GM12878 (cell line): ENCODE measurements around the gene DDHD1. TPM values are rescaled to one million over a fixed set of nuclear protein-coding genes. Genes with fewer than 3 reads are reported as not detected.

Experiments used
- BACH1 ChIP-seq: fragments of 450-650 bp; IDR thresholded peaks from 2 replicates; pipeline ENCODE4 v1.6.1; 2017; ENCODE audit warnings: mild to moderate bottlenecking, borderline replicate concordance
- EZH2 ChIP-seq: IDR thresholded peaks from 2 replicates; pipeline ENCODE4 v1.6.1; 2012; ENCODE audit warnings: low read depth, mild to moderate bottlenecking, control low read depth, inconsistent platforms, low read length, borderline replicate concordance; ENCODE audit not compliant: control insufficient read depth
- HDAC2 ChIP-seq: fragments of 200-600 bp; sonication (generic); IDR thresholded peaks from 2 replicates; pipeline ENCODE4 v1.6.1; 2017
- IKZF2 ChIP-seq, 2 experiments: fragments of 450-650 bp; IDR thresholded peaks; 2 replicates each; pipeline ENCODE4 v1.6.1; 2017; ENCODE audit warnings: mild to moderate bottlenecking in 2 of 2, moderate library complexity in 2 of 2
- IRF4 ChIP-seq: IDR thresholded peaks from 2 replicates; pipeline ENCODE4 v1.6.1; 2011; ENCODE audit warnings: low read depth, low read length
- JUND ChIP-seq: IDR thresholded peaks from 2 replicates; pipeline ENCODE4 v1.6.1; 2012; ENCODE audit warnings: low read depth, mild to moderate bottlenecking, low read length, improper control_type of control experiment, moderate library complexity
- KLF5 ChIP-seq: fragments of 450-650 bp; IDR thresholded peaks from 2 replicates; pipeline ENCODE4 v1.6.1; 2014; ENCODE audit warnings: mild to moderate bottlenecking; ENCODE audit not compliant: partially characterized antibody
- MEF2A ChIP-seq: IDR thresholded peaks from 2 replicates; pipeline ENCODE4 v1.6.1; 2011; ENCODE audit warnings: low read depth, mild to moderate bottlenecking, low read length, moderate library complexity; ENCODE audit not compliant: insufficient read depth
- MTA2 ChIP-seq: fragments of 450-650 bp; IDR thresholded peaks from 2 replicates; pipeline ENCODE4 v1.6.1; 2016; ENCODE audit warnings: low read depth, mild to moderate bottlenecking, moderate library complexity
- NBN ChIP-seq: fragments of 450-650 bp; IDR thresholded peaks from 2 replicates; pipeline ENCODE4 v1.6.1; 2016
- NR2C2 ChIP-seq: IDR thresholded peaks from 2 replicates; pipeline ENCODE4 v1.6.1; 2011; ENCODE audit warnings: borderline replicate concordance, low read depth; ENCODE audit not compliant: control insufficient read depth, insufficient read length
- NRF1 ChIP-seq: conservative IDR thresholded peaks from 2 replicates; pipeline ENCODE4 v1.6.1; 2011; ENCODE audit warnings: mild to moderate bottlenecking, low read depth, low read length, improper control_type of control experiment
- RAD21 ChIP-seq: IDR thresholded peaks from 2 replicates; pipeline ENCODE4 v1.6.1; 2011; ENCODE audit warnings: mild to moderate bottlenecking, low read depth, low read length, moderate library complexity; ENCODE audit not compliant: insufficient read depth
- RELA ChIP-seq: fragments of 450-650 bp; IDR thresholded peaks from 2 replicates; pipeline ENCODE4 v1.8.0; 2014; ENCODE audit warnings: borderline replicate concordance; ENCODE audit not compliant: partially characterized antibody
- RUNX3 ChIP-seq: IDR thresholded peaks from 2 replicates; pipeline ENCODE4 v1.6.1; 2012; ENCODE audit warnings: low read length, inconsistent platforms
- SIX5 ChIP-seq: IDR thresholded peaks from 2 replicates; pipeline ENCODE4 v1.6.1; 2011; ENCODE audit warnings: mild to moderate bottlenecking, low read depth, low read length, moderate library complexity; ENCODE audit not compliant: severe bottlenecking
- SMC3 ChIP-seq: IDR thresholded peaks from 2 replicates; pipeline ENCODE4 v1.6.1; 2011; ENCODE audit warnings: low read length, improper control_type of control experiment, borderline replicate concordance
- SREBF1 ChIP-seq: IDR thresholded peaks from 2 replicates; pipeline ENCODE4 v1.6.1; 2012; ENCODE audit warnings: mild to moderate bottlenecking, low read length
- SRF ChIP-seq, 2 experiments: IDR thresholded peaks; 2 replicates each; pipeline ENCODE4 v1.6.1; 2011; ENCODE audit warnings: low read depth in 2 of 2, low read length in 2 of 2, mild to moderate bottlenecking in 1 of 2, moderate library complexity in 1 of 2
- TCF12 ChIP-seq: IDR thresholded peaks from 2 replicates; pipeline ENCODE4 v1.6.1; 2011; ENCODE audit warnings: low read depth, mild to moderate bottlenecking, low read length
- polyA plus RNA-seq, 11 experiments: library from polyadenylated mRNA; depleted of rRNA in 4 of 11; unstranded in 6 of 11; stranded (reverse) in 5 of 11; fragments of >200 nt; fragmentation: Nextera tagmentation in 4 of 11; fragmentation: Illumina TruSeq in 1 of 11; extraction: Ambion mirVana in 4 of 11; extraction: Trizol in 1 of 11; gene quantifications; 1 replicate in 1 of 11; 2 replicates in 10 of 11; pipeline versions ENCODE4 v1.2.1 to v1.2.3, GENCODE V29; 2011 to 2016; ENCODE audit warnings: inconsistent platforms in 2 of 11, missing spikeins in 2 of 11, low read depth in 1 of 11
- total RNA-seq, 4 experiments: library from RNA; depleted of rRNA in 3 of 4; stranded (reverse); fragments of >200 nt in 3 of 4; fragmentation: Illumina TruSeq in 1 of 4; extraction: Trizol in 1 of 4; gene quantifications; 2 replicates each; pipeline versions ENCODE4 v1.2.1 to v1.2.3, GENCODE V29; 2013 to 2021
- TF ChIP-seq, protein P1 (sequence below): IDR thresholded peaks from 2 replicates; pipeline ENCODE4 v1.6.1; 2012; ENCODE audit warnings: low read depth, low read length, improper control_type of control experiment
- TF ChIP-seq, protein P2 (sequence below): IDR thresholded peaks from 2 replicates; pipeline ENCODE4 v1.6.1; 2012; ENCODE audit warnings: low read length, inconsistent platforms
- TF ChIP-seq, protein P3 (sequence below): fragments of 450-650 bp; formaldehyde crosslinking; IDR thresholded peaks from 2 replicates; pipeline ENCODE4 v1.5.0; 2022; ENCODE audit warnings: mild to moderate bottlenecking, missing genetic modification characterization

The DDHD1 gene
- total and polyA plus RNA-seq, 10 of the 15 experiments (the other 5 are each of a cell fraction or from before 2014, with no cell fraction given): 7.7 to 52.3 (median 28.5) TPM

DNA sequence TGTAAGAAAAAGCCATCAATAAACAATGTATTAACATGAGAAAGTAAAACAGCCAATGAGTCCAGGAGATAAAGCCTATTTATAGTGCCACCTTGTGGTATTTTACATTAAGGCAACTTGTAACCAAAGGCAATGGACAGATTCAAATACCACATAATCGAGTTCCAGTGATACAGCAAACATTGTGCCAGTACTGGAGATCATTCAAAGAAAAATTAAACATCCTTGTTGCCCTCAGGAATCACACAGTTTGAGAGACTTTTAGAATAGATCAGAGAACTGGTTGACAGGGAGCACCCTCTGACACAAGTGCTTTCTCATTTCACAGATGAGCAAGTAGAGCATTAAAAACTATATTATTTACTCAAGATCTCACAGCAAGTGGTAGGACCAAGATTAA, 98.1 kb downstream of the DDHD1 start (continued):
- TF ChIP-seq NR2C2: no peak
- peak; percentile 64; the same call in 1 of the 2 replicates for TF ChIP-seq SMC3
- TF ChIP-seq SREBF1: no peak
- TF ChIP-seq, protein P1, sequence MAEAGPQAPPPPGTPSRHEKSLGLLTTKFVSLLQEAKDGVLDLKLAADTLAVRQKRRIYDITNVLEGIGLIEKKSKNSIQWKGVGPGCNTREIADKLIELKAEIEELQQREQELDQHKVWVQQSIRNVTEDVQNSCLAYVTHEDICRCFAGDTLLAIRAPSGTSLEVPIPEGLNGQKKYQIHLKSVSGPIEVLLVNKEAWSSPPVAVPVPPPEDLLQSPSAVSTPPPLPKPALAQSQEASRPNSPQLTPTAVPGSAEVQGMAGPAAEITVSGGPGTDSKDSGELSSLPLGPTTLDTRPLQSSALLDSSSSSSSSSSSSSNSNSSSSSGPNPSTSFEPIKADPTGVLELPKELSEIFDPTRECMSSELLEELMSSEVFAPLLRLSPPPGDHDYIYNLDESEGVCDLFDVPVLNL: no peak
- no peak for TF ChIP-seq MTA2
- no peak for TF ChIP-seq TCF12
- TF ChIP-seq HDAC2: no peak
- no peak for TF ChIP-seq SRF (IDR thresholded peaks at IDR 0.05; ENCODE audit: low read depth in 2 of 2, low read length in 2 of 2)
- TF ChIP-seq BACH1: no peak
- no peak for TF ChIP-seq KLF5
- TF ChIP-seq MEF2A: no peak
- TF ChIP-seq, protein P2, sequence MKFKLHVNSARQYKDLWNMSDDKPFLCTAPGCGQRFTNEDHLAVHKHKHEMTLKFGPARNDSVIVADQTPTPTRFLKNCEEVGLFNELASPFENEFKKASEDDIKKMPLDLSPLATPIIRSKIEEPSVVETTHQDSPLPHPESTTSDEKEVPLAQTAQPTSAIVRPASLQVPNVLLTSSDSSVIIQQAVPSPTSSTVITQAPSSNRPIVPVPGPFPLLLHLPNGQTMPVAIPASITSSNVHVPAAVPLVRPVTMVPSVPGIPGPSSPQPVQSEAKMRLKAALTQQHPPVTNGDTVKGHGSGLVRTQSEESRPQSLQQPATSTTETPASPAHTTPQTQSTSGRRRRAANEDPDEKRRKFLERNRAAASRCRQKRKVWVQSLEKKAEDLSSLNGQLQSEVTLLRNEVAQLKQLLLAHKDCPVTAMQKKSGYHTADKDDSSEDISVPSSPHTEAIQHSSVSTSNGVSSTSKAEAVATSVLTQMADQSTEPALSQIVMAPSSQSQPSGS: no peak
- no peak for TF ChIP-seq NBN
- no peak for TF ChIP-seq RELA
- no peak for TF ChIP-seq IKZF2 (IDR thresholded peaks at IDR 0.05)
- TF ChIP-seq NRF1: no peak
- peak; percentile 58 for TF ChIP-seq RUNX3
- no peak for TF ChIP-seq IRF4
- no peak for TF ChIP-seq JUND
- TF ChIP-seq, protein P3, sequence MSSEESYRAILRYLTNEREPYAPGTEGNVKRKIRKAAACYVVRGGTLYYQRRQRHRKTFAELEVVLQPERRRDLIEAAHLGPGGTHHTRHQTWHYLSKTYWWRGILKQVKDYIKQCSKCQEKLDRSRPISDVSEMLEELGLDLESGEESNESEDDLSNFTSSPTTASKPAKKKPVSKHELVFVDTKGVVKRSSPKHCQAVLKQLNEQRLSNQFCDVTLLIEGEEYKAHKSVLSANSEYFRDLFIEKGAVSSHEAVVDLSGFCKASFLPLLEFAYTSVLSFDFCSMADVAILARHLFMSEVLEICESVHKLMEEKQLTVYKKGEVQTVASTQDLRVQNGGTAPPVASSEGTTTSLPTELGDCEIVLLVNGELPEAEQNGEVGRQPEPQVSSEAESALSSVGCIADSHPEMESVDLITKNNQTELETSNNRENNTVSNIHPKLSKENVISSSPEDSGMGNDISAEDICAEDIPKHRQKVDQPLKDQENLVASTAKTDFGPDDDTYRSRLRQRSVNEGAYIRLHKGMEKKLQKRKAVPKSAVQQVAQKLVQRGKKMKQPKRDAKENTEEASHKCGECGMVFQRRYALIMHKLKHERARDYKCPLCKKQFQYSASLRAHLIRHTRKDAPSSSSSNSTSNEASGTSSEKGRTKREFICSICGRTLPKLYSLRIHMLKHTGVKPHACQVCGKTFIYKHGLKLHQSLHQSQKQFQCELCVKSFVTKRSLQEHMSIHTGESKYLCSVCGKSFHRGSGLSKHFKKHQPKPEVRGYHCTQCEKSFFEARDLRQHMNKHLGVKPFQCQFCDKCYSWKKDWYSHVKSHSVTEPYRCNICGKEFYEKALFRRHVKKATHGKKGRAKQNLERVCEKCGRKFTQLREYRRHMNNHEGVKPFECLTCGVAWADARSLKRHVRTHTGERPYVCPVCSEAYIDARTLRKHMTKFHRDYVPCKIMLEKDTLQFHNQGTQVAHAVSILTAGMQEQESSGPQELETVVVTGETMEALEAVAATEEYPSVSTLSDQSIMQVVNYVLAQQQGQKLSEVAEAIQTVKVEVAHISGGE (CRISPR knock-in tag): no peak
- TF ChIP-seq SIX5: no peak
- TF ChIP-seq RAD21: peak; percentile 66
- no peak for TF ChIP-seq EZH2
